ENCODE data around the gene AP5M1. TPM values are rescaled to one million over a fixed set of nuclear protein-coding genes. Genes with fewer than 3 reads are reported as not detected.

The AP5M1 gene
- total RNA-seq, 1 experiment from 2014 or later: 40.5 TPM

GRCh38 chr14:57266065-57266464, 2.7 kb upstream of the AP5M1 start:
- no peak for DNase-seq
- H3K27ac ChIP-seq: no peak overlapping the region
- H3K27me3 ChIP-seq: no peaks in the 10 kb centered on the region
- H3K4me3 ChIP-seq: no peak overlapping the region
- peaks cover 3% of the 10 kb centered on the region; the same call in 1 of the 2 replicates for H3K36me3 ChIP-seq
- H3K9me3 ChIP-seq (replicated peaks): no peaks in the 10 kb centered on the region
- no peaks in the 10 kb centered on the region; the same call in 1 of the 2 replicates for H3K4me1 ChIP-seq

GRCh38 chr14:57273236-57273635, 4.5 kb downstream of the AP5M1 start:
- H3K4me3 ChIP-seq: no peak overlapping the region
- H3K27ac ChIP-seq: no peak overlapping the region
- H3K36me3 ChIP-seq: peaks cover 26% of the 10 kb centered on the region
- no peaks in the 10 kb centered on the region for H3K4me1 ChIP-seq
- no peaks in the 10 kb centered on the region for H3K9me3 ChIP-seq (replicated peaks)
- DNase-seq: no peak
- no peaks in the 10 kb centered on the region for H3K27me3 ChIP-seq

GRCh38 chr14:57274551-57274950, 5.8 kb downstream of the AP5M1 start:
- Histone ChIP-seq H3K27ac (no peak overlapping the region), H3K27me3 (no peaks in the 10 kb centered on the region), H3K9me3 (replicated peaks) (no peaks in the 10 kb centered on the region), H3K36me3 (peaks cover 26% of the 10 kb centered on the region), H3K4me3 (no peak overlapping the region), H3K4me1 (no peaks in the 10 kb centered on the region)
- DNase-seq: no peak

GRCh38 chr14:57275023-57275664, 6.4 kb downstream of the AP5M1 start:
- Histone ChIP-seq H3K27me3 (no peaks in the 10 kb centered on the region), H3K4me3 (no peak overlapping the region), H3K9me3 (replicated peaks) (no peaks in the 10 kb centered on the region), H3K4me1 (no peaks in the 10 kb centered on the region), H3K36me3 (peaks cover 26% of the 10 kb centered on the region), H3K27ac (no peak overlapping the region)
- DNase-seq: no peak

GRCh38 chr14:57277062-57277461, 8.3 kb downstream of the AP5M1 start:
- peaks cover 31% of the 10 kb centered on the region for H3K36me3 ChIP-seq
- no peaks in the 10 kb centered on the region for H3K27me3 ChIP-seq
- H3K4me3 ChIP-seq: no peak overlapping the region
- H3K9me3 ChIP-seq (replicated peaks): no peaks in the 10 kb centered on the region
- DNase-seq: no peak
- H3K27ac ChIP-seq: no peak overlapping the region
- no peaks in the 10 kb centered on the region for H3K4me1 ChIP-seq

GRCh38 chr14:57287745-57288144, 19.0 kb downstream of the AP5M1 start:
- H3K4me1 ChIP-seq: no peaks in the 10 kb centered on the region
- no peak overlapping the region for H3K4me3 ChIP-seq
- peaks cover 29% of the 10 kb centered on the region for H3K36me3 ChIP-seq
- H3K27ac ChIP-seq: no peak overlapping the region
- no peaks in the 10 kb centered on the region for H3K27me3 ChIP-seq
- no peaks in the 10 kb centered on the region for H3K9me3 ChIP-seq (replicated peaks)
- no peak for DNase-seq

GRCh38 chr14:57290751-57291150, 22.0 kb downstream of the AP5M1 start:
- Histone ChIP-seq H3K36me3 (peaks cover 15% of the 10 kb centered on the region), H3K4me3 (no peak overlapping the region), H3K27ac (no peak overlapping the region), H3K27me3 (no peaks in the 10 kb centered on the region), H3K9me3 (replicated peaks) (no peaks in the 10 kb centered on the region), H3K4me1 (no peaks in the 10 kb centered on the region)
- DNase-seq: no peak

GRCh38 chr14:57291692-57292647, 23.2 kb downstream of the AP5M1 start:
- Histone ChIP-seq H3K36me3 (peaks cover 4% of the 10 kb centered on the region), H3K4me3 (no peak overlapping the region), H3K27ac (no peak overlapping the region), H3K9me3 (replicated peaks) (no peaks in the 10 kb centered on the region), H3K27me3 (no peaks in the 10 kb centered on the region), H3K4me1 (no peaks in the 10 kb centered on the region)
- DNase-seq: no peak

- H3K4me3 ChIP-seq: no peak overlapping the region
- H3K9me3 ChIP-seq (replicated peaks): no peaks in the 10 kb centered on the region
- DNase-seq: peak; percentile 16 to 68
- H3K27me3 ChIP-seq: no peaks in the 10 kb centered on the region
- no peaks in the 10 kb centered on the region; the same call in 1 of the 2 replicates for H3K36me3 ChIP-seq
- peaks cover 12% of the 10 kb centered on the region for H3K4me1 ChIP-seq
- H3K27ac ChIP-seq: peak overlapping the region; percentile 23
These were observed 25.4 kb downstream of the AP5M1 start for GRCh38 chr14:57293866-57294837.

GRCh38 chr14:57295239-57295638, 26.5 kb downstream of the AP5M1 start:
- Histone ChIP-seq H3K27ac (no peak overlapping the region), H3K4me3 (no peak overlapping the region), H3K36me3 (no peaks in the 10 kb centered on the region), H3K4me1 (peaks cover 12% of the 10 kb centered on the region), H3K9me3 (replicated peaks) (no peaks in the 10 kb centered on the region), H3K27me3 (no peaks in the 10 kb centered on the region)
- DNase-seq: no peak

- Histone ChIP-seq H3K27me3 (no peaks in the 10 kb centered on the region), H3K4me1 (peaks cover 12% of the 10 kb centered on the region), H3K4me3 (peak overlapping the region; percentile 37), H3K27ac (peak overlapping the region; percentile 37), H3K36me3 (no peaks in the 10 kb centered on the region), H3K9me3 (replicated peaks) (no peaks in the 10 kb centered on the region)
- peak; percentile 45 to 69 for DNase-seq
These were observed 29.1 kb downstream of the AP5M1 start for GRCh38 chr14:57297852-57298251.

- peaks cover 12% of the 10 kb centered on the region for H3K4me1 ChIP-seq
- H3K27me3 ChIP-seq: no peaks in the 10 kb centered on the region
- DNase-seq: no peak
- no peaks in the 10 kb centered on the region for H3K36me3 ChIP-seq
- no peak overlapping the region for H3K4me3 ChIP-seq
- H3K27ac ChIP-seq: no peak overlapping the region
- no peaks in the 10 kb centered on the region for H3K9me3 ChIP-seq (replicated peaks)
These were observed 30.7 kb downstream of the AP5M1 start for GRCh38 chr14:57299511-57299910.

GRCh38 chr14:57302883-57303282, 34.1 kb downstream of the AP5M1 start:
- peaks cover 5% of the 10 kb centered on the region for H3K4me1 ChIP-seq
- DNase-seq: no peak
- no peak overlapping the region for H3K4me3 ChIP-seq
- no peaks in the 10 kb centered on the region for H3K27me3 ChIP-seq
- H3K27ac ChIP-seq: no peak overlapping the region
- no peaks in the 10 kb centered on the region for H3K36me3 ChIP-seq
- no peaks in the 10 kb centered on the region for H3K9me3 ChIP-seq (replicated peaks)

GRCh38 chr14:57314396-57315089, 45.8 kb downstream of the AP5M1 start:
- Histone ChIP-seq H3K4me3 (no peak overlapping the region), H3K27me3 (no peaks in the 10 kb centered on the region), H3K9me3 (replicated peaks) (no peaks in the 10 kb centered on the region), H3K27ac (no peak overlapping the region), H3K4me1 (no peaks in the 10 kb centered on the region), H3K36me3 (no peaks in the 10 kb centered on the region)
- no peak for DNase-seq

Data from SJCRH30 (cell line).